Measurements from ENCODE around the gene MGAT4A. TPM values are rescaled to one million over a fixed set of nuclear protein-coding genes. Genes with fewer than 3 reads are reported as not detected.

The MGAT4A gene
- total and polyA plus RNA-seq, 2 of the 13 experiments (the other 11 are each of a cell fraction or from before 2014, with no cell fraction given), result 47.2 to 90.9 TPM

DNA sequence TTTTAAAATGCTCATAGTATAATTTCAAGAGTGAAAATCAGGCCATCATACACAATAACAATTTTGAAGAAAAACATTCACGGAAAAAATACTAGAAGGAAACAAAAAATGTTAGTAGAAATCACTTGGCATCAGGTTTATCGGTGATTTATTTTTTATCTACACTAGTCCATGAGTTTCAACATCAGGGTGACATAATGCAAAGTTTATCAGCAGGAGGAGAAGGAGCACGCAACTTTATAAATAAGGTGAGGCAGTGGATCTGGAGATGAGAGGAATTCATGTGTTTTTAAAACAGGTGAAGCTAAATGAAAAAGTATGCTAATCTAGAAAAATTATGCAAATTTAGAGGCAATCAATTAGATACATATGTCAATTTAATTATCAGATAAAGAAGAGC lies 54.2 kb downstream of the MGAT4A start (continued):
- TF ChIP-seq SMAD1 (CRISPR knock-in tag; IDR thresholded peaks at IDR 0.05; ENCODE audit: borderline replicate concordance, low read depth) (no peak), YY1 (IDR thresholded peaks at IDR 0.05; ENCODE audit: insufficient read depth, insufficient replicate concordance, low read depth, low read length) (no peak), ATF1 (CRISPR knock-in tag; IDR thresholded peaks at IDR 0.05) (no peak), PRPF4 (IDR thresholded peaks at IDR 0.05; ENCODE audit: low read depth, low read length, poor library complexity, severe bottlenecking) (no peak), TAF15 (IDR thresholded peaks at IDR 0.05; ENCODE audit: low read depth, low read length, poor library complexity, severe bottlenecking) (no peak), SAP130 (CRISPR knock-in tag; IDR thresholded peaks at IDR 0.05; ENCODE audit: low read depth) (no peak), MZF1 (CRISPR knock-in tag; IDR thresholded peaks at IDR 0.05; ENCODE audit: borderline replicate concordance) (no peak), RARG (CRISPR knock-in tag; IDR thresholded peaks at IDR 0.05; ENCODE audit: low read depth) (no peak), PITX1 (CRISPR knock-in tag; IDR thresholded peaks at IDR 0.05) (no peak), ZNF747 (CRISPR knock-in tag; IDR thresholded peaks at IDR 0.05; ENCODE audit: borderline replicate concordance) (no peak), ZEB1 (IDR thresholded peaks at IDR 0.05; ENCODE audit: insufficient replicate concordance, low read depth) (no peak)
- TF ChIP-seq, protein P1, sequence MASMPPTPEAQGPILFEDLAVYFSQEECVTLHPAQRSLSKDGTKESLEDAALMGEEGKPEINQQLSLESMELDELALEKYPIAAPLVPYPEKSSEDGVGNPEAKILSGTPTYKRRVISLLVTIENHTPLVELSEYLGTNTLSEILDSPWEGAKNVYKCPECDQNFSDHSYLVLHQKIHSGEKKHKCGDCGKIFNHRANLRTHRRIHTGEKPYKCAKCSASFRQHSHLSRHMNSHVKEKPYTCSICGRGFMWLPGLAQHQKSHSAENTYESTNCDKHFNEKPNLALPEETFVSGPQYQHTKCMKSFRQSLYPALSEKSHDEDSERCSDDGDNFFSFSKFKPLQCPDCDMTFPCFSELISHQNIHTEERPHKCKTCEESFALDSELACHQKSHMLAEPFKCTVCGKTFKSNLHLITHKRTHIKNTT (CRISPR knock-in tag; IDR thresholded peaks at IDR 0.05), result no peak

DNA sequence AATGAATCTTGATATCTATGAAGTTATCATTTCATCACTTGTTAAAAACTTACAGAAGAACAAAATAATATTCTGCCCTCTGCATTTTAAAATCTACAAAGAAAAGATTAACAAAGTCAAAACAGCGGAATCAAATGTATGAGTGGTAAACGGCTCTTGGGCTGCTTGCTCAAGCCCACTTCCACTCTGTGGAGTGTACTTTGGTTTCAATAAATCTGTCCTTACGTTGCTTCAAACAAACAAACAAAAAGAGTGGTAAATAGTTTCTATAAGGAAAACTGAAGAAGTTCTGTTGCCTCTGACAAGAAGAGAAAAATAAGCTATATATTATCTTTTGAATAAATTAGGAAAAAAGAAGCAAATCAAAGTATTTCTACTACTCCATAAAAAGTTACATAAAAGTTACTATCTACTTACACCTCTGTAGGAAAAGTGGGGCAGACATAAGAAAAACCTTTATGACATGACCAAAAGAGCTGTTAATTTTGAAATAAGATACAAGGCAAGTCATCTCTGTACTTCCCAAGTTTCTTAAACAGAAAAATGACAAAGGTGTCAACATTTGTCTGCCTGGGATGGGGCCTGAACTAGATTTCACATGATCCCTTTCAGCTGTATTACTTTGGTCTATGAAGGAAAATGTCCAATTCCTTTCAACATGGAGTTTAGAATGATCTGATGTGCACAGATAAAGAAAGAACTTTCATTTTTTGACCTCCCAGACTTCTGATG lies 56.5 kb downstream of the MGAT4A start:
- Histone ChIP-seq H4K20me1 (ENCODE audit: insufficient read depth, low read length) (no peaks in the 10 kb centered on the region), H3K79me2 (ENCODE audit: insufficient read depth, low read length) (peaks cover 2% of the 10 kb centered on the region), H3K4me3 (replicated peaks in 1 of 3; ENCODE audit: insufficient read depth in 1 of 3, low read depth in 2 of 3, low read length in 3 of 3) (no peak overlapping the region), H3K4me1 (ENCODE audit: insufficient read depth, low read length) (no peaks in the 10 kb centered on the region), H3K9me3 (ENCODE audit: low read length) (no peaks in the 10 kb centered on the region), H3K27me3 (ENCODE audit: control insufficient read depth in 1 of 2, insufficient read depth in 2 of 2, low read length in 2 of 2) (no peaks in the 10 kb centered on the region), H3K27ac (ENCODE audit: extremely low read length, insufficient read depth, low read length) (no peak overlapping the region), H3K36me3 (replicated peaks in 1 of 2; ENCODE audit: control insufficient read depth in 1 of 2, insufficient read depth in 2 of 2, low read length in 2 of 2) (peaks cover 19 to 57% of the 10 kb centered on the region in 2 experiments), H3K9ac (ENCODE audit: insufficient read depth, low read depth, low read length) (no peak overlapping the region), H3K4me2 (ENCODE audit: low read depth, low read length) (no peak overlapping the region), H2AFZ (ENCODE audit: low read length) (no peak overlapping the region)
- POLR2A ChIA-PET, result no interaction called here
- 97% methylated on average over 3 of the region's 3 CpGs for WGBS (ENCODE audit: low lambda C conversion rate)
- TF ChIP-seq ZNF33B (CRISPR knock-in tag; IDR thresholded peaks at IDR 0.05) (no peak), ZNF20 (CRISPR knock-in tag; IDR thresholded peaks at IDR 0.05) (peak; percentile 97), ZSCAN9 (CRISPR knock-in tag; IDR thresholded peaks at IDR 0.05; ENCODE audit: borderline replicate concordance) (no peak)
- TF ChIP-seq, protein P2, sequence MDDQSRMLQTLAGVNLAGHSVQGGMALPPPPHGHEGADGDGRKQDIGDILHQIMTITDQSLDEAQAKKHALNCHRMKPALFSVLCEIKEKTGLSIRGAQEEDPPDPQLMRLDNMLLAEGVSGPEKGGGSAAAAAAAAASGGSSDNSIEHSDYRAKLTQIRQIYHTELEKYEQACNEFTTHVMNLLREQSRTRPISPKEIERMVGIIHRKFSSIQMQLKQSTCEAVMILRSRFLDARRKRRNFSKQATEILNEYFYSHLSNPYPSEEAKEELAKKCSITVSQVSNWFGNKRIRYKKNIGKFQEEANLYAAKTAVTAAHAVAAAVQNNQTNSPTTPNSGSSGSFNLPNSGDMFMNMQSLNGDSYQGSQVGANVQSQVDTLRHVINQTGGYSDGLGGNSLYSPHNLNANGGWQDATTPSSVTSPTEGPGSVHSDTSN (CRISPR knock-in tag; IDR thresholded peaks at IDR 0.05; ENCODE audit: borderline replicate concordance), result no peak
- intact Hi-C loops (cut with micrococcal nuclease; ENCODE audit: unreplicated experiment) (no loop called here), in situ Hi-C loops (cut with HindIII; ENCODE audit: extremely low pct_ligation_motif_present, low pct_unique_long_range_greater_than_20kb) (no loop called here)
- no peak for FAIRE-seq
- BruUV-seq (replicated peaks), result no TSS peak
- DNase-seq (ENCODE audit: low spot score), result no peak
- ATAC-seq, result no peak
- CTCF ChIA-PET (ENCODE audit: low intra/inter-chr PET ratio, low total read pairs), result no interaction called here
